8988T (cell line): ENCODE results near the gene CPED1.
A peak's percentile ranks its signal among the peaks of the same experiment; 100 is the strongest.

Experiments
- DNase-seq: peaks from one replicate; pipeline ENCODE4 v3.0.0; 2011

The CPED1 gene

DNA sequence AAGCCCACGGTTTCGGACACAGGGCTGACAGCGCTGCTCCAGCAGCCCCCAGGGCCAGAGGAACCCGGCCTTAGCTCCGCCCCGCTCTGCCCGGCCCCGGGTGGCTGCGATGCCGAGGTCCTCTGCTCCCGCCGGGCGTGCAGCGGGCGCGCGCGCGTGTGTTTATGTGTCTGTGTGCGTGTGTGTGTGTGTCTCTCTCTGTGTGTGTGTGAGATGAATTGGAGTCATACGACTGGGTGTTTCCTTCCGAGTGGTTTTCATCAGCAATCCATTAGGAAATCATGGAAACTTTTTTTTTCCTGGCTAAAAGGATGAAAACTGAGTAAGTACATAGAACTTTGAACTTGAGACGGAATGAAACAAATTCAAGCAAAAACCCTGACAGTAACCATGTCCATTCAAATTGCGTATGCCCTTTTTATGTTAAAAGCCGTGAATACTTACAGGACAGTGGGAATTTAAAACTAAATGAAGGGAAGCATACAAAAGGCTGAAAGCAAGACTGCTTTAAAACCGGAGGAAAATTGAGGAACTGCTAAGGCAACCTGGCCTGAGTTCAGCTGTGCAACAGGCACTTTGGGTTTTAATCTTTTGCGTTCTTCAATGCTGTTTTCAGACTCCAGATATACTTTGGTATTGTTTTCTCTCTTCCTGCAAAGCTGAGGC lies at the start of gene CPED1:
CPED1 (plus strand) TSS at position 121 of the 666 bp plus-strand sequence. CDS start 911 bp downstream, outside the sequence.
- peak; percentile 10 for DNase-seq

DNA sequence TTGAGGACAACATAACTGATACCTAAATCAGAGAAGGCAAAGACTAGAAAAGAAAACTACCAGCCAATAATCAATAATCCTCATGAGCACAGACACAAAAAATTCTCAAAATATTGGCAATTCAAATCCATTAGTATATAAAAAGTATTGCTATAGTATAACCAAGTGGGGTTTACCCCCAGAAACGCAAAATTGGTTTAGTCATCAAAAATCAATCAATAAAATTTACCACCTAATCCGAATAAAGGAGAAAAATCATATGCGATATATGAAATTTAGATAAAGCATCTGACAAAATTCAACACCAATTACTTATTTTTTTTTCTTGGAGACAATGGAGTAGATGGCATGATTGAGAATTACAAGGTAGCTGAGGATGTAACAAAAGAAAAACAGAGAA lies 49.2 kb upstream of the CPED1 start:
- no peak for DNase-seq

GRCh38 chr7:120941064-120941463 lies 47.4 kb upstream of the CPED1 start:
- no peak for DNase-seq

DNA sequence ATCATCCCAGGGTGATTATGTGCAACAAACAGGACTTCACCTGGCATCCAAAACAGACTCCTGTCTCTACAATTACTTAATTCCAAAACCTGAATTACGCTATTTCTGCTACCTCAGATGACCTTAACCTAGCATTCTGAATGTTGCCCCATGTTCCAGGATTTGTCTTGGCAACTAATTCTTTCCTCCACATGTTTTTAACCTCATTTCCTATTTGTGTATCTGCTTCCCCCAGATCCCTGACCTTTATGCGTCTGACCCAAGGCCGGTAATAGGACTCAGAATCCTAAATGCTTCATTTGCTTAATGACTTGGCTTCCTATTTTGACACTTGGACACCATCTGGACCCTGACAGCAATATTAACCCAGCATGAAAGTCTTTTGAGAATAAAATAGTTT lies 46.7 kb upstream of the CPED1 start:
- no peak for DNase-seq

DNA sequence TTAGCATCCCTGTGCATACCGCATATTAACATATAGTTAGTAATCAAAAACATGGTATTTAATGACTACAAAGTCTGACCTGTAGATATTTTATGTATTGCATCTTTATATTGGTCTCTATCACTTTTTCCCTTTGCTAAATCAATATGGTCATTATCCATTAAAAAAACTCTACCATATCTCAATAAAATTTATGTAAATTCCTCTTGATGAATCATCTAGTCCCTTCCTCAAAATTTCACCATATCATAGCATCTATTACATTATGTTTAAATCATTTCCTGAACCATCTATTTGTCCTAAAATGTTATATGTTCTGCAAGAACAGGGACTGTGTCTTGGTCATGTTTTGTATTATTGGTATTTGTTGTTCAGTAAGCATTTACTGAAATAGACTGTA lies 45.6 kb upstream of the CPED1 start:
- no peak for DNase-seq

- no peak for DNase-seq
Measured at GRCh38 chr7:120944826-120945562, 43.5 kb upstream of the CPED1 start.

- no peak for DNase-seq
Measured at GRCh38 chr7:120947980-120948379, 40.5 kb upstream of the CPED1 start.

GRCh38 chr7:120949393-120949911 lies 39.1 kb upstream of the CPED1 start:
- DNase-seq: no peak

- DNase-seq: no peak
Measured at GRCh38 chr7:120949998-120950538, 38.4 kb upstream of the CPED1 start.

- DNase-seq: peak; percentile 20
Measured at GRCh38 chr7:120950539-120951308, 37.8 kb upstream of the CPED1 start, which contains the start of gene ING3. TSS of gene ING3 (plus strand) at chr7:120950777. CDS start at chr7:120950897, 120 bp downstream.

- DNase-seq: no peak
Measured at GRCh38 chr7:120951309-120951699, 37.2 kb upstream of the CPED1 start.

GRCh38 chr7:120951826-120952225 lies 36.7 kb upstream of the CPED1 start:
- DNase-seq: no peak

DNA sequence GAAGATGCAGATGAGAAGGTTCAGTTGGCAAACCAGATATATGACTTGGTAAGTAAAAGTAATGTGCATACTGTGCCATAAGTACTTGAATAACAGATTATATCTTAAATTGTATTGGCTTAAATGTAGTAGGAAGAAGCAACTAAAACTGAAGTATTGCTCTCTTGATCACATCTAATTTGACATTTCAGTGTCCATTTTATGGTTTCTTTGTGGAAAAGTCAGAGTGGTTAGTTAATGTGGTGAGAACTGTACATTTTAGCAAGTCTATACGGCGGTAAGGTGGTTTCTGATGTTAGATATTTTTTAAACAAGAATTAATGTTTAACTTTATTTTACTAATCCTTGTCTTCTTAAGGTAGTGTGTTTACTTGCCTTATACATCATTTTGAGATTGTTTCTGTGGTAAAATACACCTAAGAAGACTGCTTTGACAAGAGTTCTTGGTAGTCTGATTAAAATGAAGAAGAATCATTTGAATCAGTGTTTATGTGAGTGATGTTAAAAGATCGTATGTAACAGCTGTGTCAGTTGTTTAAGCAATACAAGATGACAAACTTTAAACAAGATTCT lies 32.8 kb upstream of the CPED1 start:
- no peak for DNase-seq

- no peak for DNase-seq
Measured at GRCh38 chr7:120959929-120960484, 28.5 kb upstream of the CPED1 start.

DNA sequence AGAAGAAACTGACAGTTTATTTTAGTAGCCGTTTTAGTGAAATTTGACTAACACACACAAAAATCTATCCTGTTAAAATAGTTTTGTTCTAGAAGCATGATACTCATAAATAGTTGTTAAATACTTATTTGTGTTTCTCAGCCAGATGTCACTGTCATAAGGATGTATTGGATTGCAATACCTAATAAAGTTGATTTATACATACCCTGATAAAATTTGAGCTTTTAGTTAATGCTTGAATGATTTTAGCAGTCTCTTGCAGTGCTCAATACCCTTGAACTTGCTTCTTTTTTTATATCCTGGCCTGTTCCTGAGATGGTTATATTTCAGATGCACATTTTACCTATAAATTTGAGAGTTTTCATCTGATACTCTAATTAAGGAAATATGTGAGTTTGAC lies 27.8 kb upstream of the CPED1 start:
- no peak for DNase-seq

GRCh38 chr7:120961638-120962173 lies 26.8 kb upstream of the CPED1 start:
- DNase-seq: no peak

DNA sequence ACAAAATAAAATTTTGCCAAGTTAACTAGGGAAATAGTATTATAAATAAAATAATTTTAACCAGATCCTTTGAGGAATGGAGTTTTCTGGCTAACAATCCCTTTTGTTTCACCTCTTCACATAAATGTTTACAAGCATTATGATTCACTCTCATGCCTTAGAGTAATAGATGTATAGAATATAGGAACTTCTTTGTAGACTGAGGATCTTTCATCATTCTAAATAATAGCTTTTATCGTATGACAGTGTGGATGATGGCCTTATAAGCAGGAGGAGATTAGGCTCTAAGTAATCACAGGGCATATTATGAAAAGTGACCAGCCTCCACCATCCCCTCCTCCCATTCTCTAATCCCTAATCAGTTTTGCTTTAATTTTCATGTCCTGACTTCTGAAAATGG lies 24.4 kb upstream of the CPED1 start:
- no peak for DNase-seq

DNA sequence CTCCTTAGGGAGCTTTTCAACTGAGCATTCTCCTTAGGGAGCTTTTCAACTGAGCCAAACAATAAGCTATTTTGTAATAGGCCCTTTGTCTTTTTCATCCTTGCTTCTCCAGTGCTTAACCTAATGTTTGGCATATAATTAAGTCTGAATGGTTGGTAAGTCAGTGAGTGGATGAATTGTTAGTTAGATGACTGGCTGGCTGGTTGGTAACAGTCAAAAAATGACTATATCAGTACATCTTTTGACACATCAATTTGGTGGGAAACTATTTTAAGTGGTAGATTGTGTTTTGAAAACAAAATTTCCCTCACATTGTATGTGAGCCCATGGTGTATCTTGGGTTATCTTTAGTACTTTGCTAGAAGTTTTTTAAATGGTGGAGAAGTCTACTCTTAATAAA lies 21.6 kb upstream of the CPED1 start:
- no peak for DNase-seq

- DNase-seq: no peak
Measured at GRCh38 chr7:120973849-120974248, 14.7 kb upstream of the CPED1 start.

DNA sequence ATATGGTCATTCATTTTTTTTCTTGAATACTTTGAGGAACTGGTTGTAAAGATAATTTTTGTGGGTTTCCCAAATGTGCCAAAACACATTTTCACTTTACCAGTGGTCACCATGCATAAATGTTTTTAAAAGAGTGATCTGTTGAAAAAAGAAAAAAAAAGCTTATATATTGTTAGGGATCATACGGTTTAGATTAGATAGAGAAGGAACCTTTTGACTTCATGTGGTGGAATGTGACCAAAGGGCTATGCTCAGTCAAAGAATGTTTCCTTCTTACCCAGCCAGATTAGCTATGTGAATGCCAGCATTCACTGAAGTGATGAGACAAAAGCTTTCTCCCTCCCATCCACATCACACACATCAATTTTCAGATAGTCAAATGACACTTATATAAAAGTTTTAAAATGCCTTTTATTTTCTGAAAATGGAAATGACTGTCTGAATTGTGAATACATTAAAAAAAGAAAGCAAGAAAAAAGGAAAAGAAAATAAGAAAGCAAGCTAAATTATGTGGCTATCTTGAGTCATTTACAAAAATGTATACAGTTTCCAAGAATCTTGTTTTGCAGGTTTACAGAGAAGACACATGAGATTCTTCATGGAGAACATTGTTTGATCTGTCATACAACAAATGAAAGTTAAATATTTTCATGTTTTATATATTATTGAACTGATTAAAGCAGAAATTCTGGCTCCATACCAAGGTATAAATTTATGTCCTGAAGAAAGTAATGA lies 8.6 kb upstream of the CPED1 start:
- no peak for DNase-seq

DNA sequence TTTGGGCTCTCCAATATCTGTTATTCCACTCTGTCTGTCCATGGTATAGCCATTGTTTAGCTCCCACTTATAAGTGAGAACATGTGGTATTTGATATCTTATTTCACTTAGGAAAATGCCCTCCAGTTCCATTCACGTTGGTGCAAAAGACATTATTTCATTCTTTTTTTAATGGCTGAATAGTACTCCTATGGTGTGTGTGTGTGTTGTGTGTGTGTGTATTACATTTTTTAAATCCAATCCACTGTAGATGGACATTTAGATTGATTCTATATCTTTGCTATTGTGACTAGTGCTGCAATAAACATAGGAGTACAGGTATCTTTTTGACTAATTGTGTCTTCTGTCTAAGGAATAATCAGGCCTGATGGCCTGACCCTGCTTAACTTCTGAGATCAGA lies 7.4 kb upstream of the CPED1 start:
- DNase-seq: no peak
